Calu3 (cell line): Measurements from ENCODE around the gene ITPR1. TPM values are rescaled to one million over a fixed set of nuclear protein-coding genes. Genes with fewer than 3 reads are reported as not detected.

Experiments used
- BruUV-seq: library from RNA; stranded (reverse); fragments of 400-500 nt; replicated peaks from 2 replicates; lab custom pipeline; 2021; lab: Mats Ljungman, UMichigan
- CTCF ChIA-PET: fragments of 300-600 bp; sonication (Branson Sonifier 250); formaldehyde crosslinking; loops from one replicate; lab custom pipeline; 2022; ENCODE audit warnings: antibody characterized with exemption; lab: Charles Lee
- DNase-seq: peaks from one replicate; pipeline ENCODE4 v3.0.0; 2022
- H3K27ac Mint-ChIP-seq: one replicate; pipeline ENCODE4 v1.8.0; 2022; ENCODE audit warnings: mixed read lengths; ENCODE audit not compliant: unreplicated experiment
- H3K27me3 Mint-ChIP-seq: one replicate; pipeline ENCODE4 v1.8.0; 2022; ENCODE audit warnings: mixed read lengths; ENCODE audit not compliant: unreplicated experiment
- H3K36me3 Mint-ChIP-seq: one replicate; pipeline ENCODE4 v1.8.0; 2022; ENCODE audit warnings: mild to moderate bottlenecking, moderate library complexity, mixed read lengths; ENCODE audit not compliant: insufficient read depth, unreplicated experiment
- H3K4me1 Mint-ChIP-seq: one replicate; pipeline ENCODE4 v1.8.0; 2022; ENCODE audit warnings: mild to moderate bottlenecking, low read depth, mixed read lengths; ENCODE audit not compliant: unreplicated experiment
- H3K4me3 Mint-ChIP-seq: one replicate; pipeline ENCODE4 v1.8.0; 2022; ENCODE audit warnings: mild to moderate bottlenecking, low read depth, moderate library complexity, mixed read lengths; ENCODE audit not compliant: unreplicated experiment
- H3K9me3 Mint-ChIP-seq: one replicate; pipeline ENCODE4 v1.8.0; 2022; ENCODE audit warnings: low read depth, mixed read lengths; ENCODE audit not compliant: unreplicated experiment
- intact Hi-C: fragments of 100-400 bp; cut with micrococcal nuclease; formaldehyde crosslinking; loops from one replicate; pipeline ENCODE4 v1.10.0; 2022; ENCODE audit not compliant: unreplicated experiment
- total RNA-seq: library from RNA; stranded (reverse); gene quantifications from 2 replicates; pipeline ENCODE4 v1.2.3, GENCODE V29; 2022
- TF ChIP-seq, protein P1 (sequence below): fragments of 200-600 bp; IDR thresholded peaks from one replicate; pipeline ENCODE4 v1.8.0; 2022; ENCODE audit warnings: antibody characterized with exemption; ENCODE audit not compliant: unreplicated experiment

The ITPR1 gene
- total RNA-seq, 1 experiment from 2014 or later: 4.2 TPM

DNA sequence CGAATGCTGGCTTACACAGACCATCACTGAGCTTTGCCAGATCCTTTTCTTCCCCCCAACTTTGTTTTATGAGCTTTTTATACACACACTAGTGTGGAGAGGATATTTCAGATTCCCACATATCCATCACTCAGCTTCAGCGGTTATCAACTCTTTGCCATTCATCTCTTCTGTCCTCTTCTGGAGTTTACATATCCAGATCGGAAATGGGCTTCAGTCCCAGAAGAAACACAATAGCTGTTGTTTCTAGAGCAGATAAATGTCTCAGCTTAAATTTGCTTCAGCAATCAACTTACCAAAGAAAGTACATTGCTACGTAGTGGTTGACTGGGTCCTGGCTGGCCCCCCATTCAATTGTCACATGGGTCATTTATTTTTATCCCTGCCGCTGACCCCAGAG lies 300.2 kb downstream of the ITPR1 start:
- H3K9me3 Mint-ChIP-seq: no peaks in the 10 kb centered on the region
- CTCF ChIA-PET: interaction anchor here (0.7 kb wide), 1 partner anchor 182 kb away, joined by 3 read pairs; no protein-coding TSS in a partner anchor
- DNase-seq: no peak
- H3K36me3 Mint-ChIP-seq: no peaks in the 10 kb centered on the region
- BruUV-seq: no TSS peak
- intact Hi-C loops: no loop called here
- no peak overlapping the region for H3K4me3 Mint-ChIP-seq
- no peak overlapping the region for H3K27ac Mint-ChIP-seq
- H3K27me3 Mint-ChIP-seq: no peaks in the 10 kb centered on the region
- TF ChIP-seq, protein P1, sequence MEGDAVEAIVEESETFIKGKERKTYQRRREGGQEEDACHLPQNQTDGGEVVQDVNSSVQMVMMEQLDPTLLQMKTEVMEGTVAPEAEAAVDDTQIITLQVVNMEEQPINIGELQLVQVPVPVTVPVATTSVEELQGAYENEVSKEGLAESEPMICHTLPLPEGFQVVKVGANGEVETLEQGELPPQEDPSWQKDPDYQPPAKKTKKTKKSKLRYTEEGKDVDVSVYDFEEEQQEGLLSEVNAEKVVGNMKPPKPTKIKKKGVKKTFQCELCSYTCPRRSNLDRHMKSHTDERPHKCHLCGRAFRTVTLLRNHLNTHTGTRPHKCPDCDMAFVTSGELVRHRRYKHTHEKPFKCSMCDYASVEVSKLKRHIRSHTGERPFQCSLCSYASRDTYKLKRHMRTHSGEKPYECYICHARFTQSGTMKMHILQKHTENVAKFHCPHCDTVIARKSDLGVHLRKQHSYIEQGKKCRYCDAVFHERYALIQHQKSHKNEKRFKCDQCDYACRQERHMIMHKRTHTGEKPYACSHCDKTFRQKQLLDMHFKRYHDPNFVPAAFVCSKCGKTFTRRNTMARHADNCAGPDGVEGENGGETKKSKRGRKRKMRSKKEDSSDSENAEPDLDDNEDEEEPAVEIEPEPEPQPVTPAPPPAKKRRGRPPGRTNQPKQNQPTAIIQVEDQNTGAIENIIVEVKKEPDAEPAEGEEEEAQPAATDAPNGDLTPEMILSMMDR: no peak
- H3K4me1 Mint-ChIP-seq: no peaks in the 10 kb centered on the region

DNA sequence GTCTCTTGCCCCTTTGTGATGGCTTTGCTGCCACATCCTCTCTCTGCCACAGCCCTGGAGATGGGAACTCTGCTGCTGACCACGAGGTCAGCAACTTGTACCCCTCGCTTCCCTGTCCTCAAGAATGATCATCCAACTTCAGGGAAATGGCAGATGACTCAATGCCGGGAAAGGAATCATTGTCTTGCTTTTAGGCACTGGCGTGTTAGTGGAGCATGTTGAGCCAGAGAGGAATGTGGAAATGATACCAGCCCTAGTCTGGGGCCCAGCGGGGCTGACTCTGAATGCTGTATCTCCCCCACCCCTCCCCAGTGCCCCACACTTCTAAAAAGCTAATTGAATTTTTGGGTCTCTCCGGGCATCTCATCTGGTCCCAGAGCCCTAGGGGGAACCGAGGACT lies 301.2 kb downstream of the ITPR1 start:
- no peak for DNase-seq
- TF ChIP-seq, protein P1: no peak
- Mint-ChIP-seq H3K4me1 (no peaks in the 10 kb centered on the region), H3K27me3 (no peaks in the 10 kb centered on the region), H3K9me3 (no peaks in the 10 kb centered on the region), H3K36me3 (no peaks in the 10 kb centered on the region), H3K4me3 (no peak overlapping the region), H3K27ac (no peak overlapping the region)
- CTCF ChIA-PET: no interaction called here
- intact Hi-C loops: no loop called here
- no TSS peak for BruUV-seq

DNA sequence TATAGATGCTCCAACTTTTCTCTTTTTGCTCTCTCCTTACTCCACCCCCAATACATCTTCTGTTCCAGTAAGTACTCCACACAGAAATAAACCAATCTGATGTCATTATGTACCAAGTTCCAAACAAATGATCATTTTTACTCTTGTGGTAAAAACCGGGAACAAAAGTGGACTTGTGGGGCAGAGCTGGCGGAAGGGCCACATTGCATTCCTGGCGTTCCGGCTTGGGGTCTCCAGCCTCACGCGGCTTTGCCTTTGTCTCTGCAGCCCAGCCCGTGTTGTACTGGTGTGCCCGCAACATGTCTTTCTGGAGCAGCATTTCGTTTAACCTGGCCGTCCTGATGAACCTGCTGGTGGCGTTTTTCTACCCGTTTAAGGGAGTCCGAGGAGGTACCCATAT lies 301.6 kb downstream of the ITPR1 start:
- no TSS peak for BruUV-seq
- no peak overlapping the region for H3K4me3 Mint-ChIP-seq

DNA sequence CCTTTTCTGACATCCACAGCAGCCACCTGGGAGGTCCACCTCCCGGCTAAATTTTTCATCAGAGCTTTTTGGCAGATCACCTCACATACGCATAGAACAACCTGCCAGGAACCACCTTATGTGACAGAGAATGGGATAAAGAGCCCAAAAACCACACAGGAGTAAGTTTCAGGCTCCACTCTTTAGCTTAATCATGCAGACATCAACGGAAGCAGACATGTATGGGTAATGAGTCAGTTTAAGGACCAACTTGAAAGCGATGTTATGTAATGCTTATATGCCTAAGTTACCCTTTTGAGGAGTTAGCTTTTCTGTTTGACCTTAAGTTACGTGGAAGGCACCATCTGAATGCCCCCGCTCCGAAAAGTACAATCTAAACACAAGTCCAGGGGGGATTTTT lies 302.8 kb downstream of the ITPR1 start:
- CTCF ChIA-PET: no interaction called here

More for the DNA sequence above, 301.6 kb downstream of the ITPR1 start:
- TF ChIP-seq, protein P1: no peak
- intact Hi-C loops: no loop called here
- Mint-ChIP-seq H3K4me1 (no peaks in the 10 kb centered on the region), H3K27me3 (no peaks in the 10 kb centered on the region), H3K36me3 (no peaks in the 10 kb centered on the region), H3K9me3 (no peaks in the 10 kb centered on the region), H3K27ac (no peak overlapping the region)
- CTCF ChIA-PET: no interaction called here
- no peak for DNase-seq

More for the DNA sequence above, 302.8 kb downstream of the ITPR1 start:
- no peaks in the 10 kb centered on the region for H3K4me1 Mint-ChIP-seq
- H3K9me3 Mint-ChIP-seq: no peaks in the 10 kb centered on the region
- intact Hi-C loops: no loop called here
- no TSS peak for BruUV-seq
- no peak for DNase-seq
- H3K36me3 Mint-ChIP-seq: no peaks in the 10 kb centered on the region
- H3K4me3 Mint-ChIP-seq: no peak overlapping the region
- TF ChIP-seq, protein P1: no peak
- H3K27ac Mint-ChIP-seq: no peak overlapping the region
- no peaks in the 10 kb centered on the region for H3K27me3 Mint-ChIP-seq
